LNCaP clone FGC (cell line): ENCODE data around the gene CDK16.

Experiments used
- DNase-seq: peaks from one replicate; pipeline ENCODE4 v3.0.0-alpha.2; 2011; ENCODE audit warnings: low read depth
- H3K4me3 ChIP-seq: 2 replicates; pipeline ENCODE4 v1.5.1; 2011; ENCODE audit warnings: mild to moderate bottlenecking, low read depth, low read length, control low read depth
- TF ChIP-seq, protein P1 (sequence below): IDR thresholded peaks from 2 replicates; pipeline ENCODE4 v1.5.1; 2012; ENCODE audit warnings: mild to moderate bottlenecking; ENCODE audit not compliant: control insufficient read depth, insufficient read depth; ENCODE audit errors: extremely low read depth

CDK16 gene

GRCh38 chrX:47206316-47206715 is 12.2 kb upstream of the CDK16 start:
- no peak for DNase-seq
- H3K4me3 ChIP-seq: no peak overlapping the region
- TF ChIP-seq, protein P1, sequence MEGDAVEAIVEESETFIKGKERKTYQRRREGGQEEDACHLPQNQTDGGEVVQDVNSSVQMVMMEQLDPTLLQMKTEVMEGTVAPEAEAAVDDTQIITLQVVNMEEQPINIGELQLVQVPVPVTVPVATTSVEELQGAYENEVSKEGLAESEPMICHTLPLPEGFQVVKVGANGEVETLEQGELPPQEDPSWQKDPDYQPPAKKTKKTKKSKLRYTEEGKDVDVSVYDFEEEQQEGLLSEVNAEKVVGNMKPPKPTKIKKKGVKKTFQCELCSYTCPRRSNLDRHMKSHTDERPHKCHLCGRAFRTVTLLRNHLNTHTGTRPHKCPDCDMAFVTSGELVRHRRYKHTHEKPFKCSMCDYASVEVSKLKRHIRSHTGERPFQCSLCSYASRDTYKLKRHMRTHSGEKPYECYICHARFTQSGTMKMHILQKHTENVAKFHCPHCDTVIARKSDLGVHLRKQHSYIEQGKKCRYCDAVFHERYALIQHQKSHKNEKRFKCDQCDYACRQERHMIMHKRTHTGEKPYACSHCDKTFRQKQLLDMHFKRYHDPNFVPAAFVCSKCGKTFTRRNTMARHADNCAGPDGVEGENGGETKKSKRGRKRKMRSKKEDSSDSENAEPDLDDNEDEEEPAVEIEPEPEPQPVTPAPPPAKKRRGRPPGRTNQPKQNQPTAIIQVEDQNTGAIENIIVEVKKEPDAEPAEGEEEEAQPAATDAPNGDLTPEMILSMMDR: no peak

- TF ChIP-seq, protein P1: no peak
- no peak overlapping the region for H3K4me3 ChIP-seq
- no peak for DNase-seq
These were observed 10.4 kb upstream of the CDK16 start for GRCh38 chrX:47208108-47208507.

DNA sequence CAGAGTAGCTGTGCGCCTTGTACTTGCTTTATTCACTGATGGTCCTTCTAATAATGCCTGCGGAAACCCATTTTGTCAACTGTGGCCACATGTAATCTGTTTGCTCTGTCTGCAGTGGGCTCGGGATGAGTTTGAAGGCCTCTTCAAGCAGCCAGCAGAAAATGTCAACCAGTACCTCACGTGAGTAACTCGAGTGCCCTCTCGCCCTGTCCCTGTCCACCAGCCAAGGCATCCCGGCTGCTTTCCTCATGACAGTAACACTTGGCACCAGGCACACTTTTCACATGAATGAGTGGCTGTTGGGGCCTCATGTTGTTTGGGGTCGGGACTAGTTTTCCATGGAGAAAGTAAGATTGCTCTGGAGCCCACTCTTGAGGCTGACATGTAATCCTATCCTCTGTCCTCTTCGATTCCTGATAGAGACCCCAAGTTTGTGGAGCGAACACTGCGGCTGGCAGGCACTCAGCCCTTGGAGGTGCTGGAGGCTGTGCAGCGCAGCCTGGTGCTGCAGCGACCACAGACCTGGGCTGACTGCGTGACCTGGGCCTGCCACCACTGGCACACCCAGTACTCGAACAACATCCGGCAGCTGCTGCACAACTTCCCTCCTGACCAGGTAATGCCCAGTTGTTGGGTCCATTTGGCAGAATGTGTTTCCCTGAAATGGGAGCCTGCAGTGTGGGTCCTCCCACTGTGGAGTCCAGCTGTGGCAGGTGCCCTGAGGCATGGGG is 8.8 kb upstream of the CDK16 start:
- no peak for DNase-seq
- no peak overlapping the region for H3K4me3 ChIP-seq
- TF ChIP-seq, protein P1: no peak

GRCh38 chrX:47210661-47211425 is 7.6 kb upstream of the CDK16 start:
- TF ChIP-seq, protein P1: no peak

GRCh38 chrX:47212381-47213293 is 5.8 kb upstream of the CDK16 start:
- no peak for DNase-seq
- H3K4me3 ChIP-seq: no peak overlapping the region
- TF ChIP-seq, protein P1: no peak

More at GRCh38 chrX:47210661-47211425, 7.6 kb upstream of the CDK16 start:
- no peak overlapping the region for H3K4me3 ChIP-seq
- no peak for DNase-seq

- TF ChIP-seq, protein P1: no peak
- DNase-seq: no peak
- H3K4me3 ChIP-seq: no peak overlapping the region
These were observed 3.9 kb upstream of the CDK16 start for GRCh38 chrX:47214435-47215077.
